ENCODE results near the gene HSD3B7.

- TF ChIP-seq, protein P1, sequence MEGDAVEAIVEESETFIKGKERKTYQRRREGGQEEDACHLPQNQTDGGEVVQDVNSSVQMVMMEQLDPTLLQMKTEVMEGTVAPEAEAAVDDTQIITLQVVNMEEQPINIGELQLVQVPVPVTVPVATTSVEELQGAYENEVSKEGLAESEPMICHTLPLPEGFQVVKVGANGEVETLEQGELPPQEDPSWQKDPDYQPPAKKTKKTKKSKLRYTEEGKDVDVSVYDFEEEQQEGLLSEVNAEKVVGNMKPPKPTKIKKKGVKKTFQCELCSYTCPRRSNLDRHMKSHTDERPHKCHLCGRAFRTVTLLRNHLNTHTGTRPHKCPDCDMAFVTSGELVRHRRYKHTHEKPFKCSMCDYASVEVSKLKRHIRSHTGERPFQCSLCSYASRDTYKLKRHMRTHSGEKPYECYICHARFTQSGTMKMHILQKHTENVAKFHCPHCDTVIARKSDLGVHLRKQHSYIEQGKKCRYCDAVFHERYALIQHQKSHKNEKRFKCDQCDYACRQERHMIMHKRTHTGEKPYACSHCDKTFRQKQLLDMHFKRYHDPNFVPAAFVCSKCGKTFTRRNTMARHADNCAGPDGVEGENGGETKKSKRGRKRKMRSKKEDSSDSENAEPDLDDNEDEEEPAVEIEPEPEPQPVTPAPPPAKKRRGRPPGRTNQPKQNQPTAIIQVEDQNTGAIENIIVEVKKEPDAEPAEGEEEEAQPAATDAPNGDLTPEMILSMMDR (IDR thresholded peaks at IDR 0.05) = no peak
- no peak for TF ChIP-seq POLR2A (IDR thresholded peaks at IDR 0.05)
Observed at GRCh38 chr16:31022544-31023251, 37.7 kb downstream of the HSD3B7 start.
